Hematopoietic multipotent progenitor cell treated with erythropoietin and hydrocortisone succinate and interleukin-3 and kit ligand, for 4 days (in vitro differentiated cells): Measurements from ENCODE around the gene GPC5.
A peak's percentile ranks its signal among the peaks of the same experiment; 100 is the strongest.

Experiments
- DNase-seq: peaks from one replicate; pipeline ENCODE4 v3.0.0-alpha.2; 2015

GPC5 gene

DNA sequence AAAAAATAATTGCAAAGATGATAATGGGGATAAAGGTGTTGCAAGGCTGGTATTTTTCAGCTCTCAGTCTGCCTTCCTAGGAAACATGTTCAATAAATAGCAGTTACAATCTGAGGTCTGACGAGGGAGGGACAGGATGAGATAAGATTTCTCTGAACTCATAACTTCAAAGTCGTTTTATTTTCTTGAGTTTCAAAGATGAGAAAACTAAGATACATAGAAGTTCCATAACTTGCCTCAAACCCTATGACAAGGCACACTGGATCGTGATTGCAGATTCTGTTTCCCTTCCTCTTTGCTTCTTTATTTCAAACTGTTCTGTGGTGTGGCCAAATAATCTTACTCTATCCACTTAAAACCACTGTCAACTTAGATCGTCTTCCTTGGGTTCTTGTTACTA, 327.2 kb downstream of the GPC5 start:
- DNase-seq: peak; percentile 18

- no peak for DNase-seq
Measured at GRCh38 chr13:91726671-91727070, 328.2 kb downstream of the GPC5 start.

GRCh38 chr13:91729859-91730258, 331.4 kb downstream of the GPC5 start:
- no peak for DNase-seq

DNA sequence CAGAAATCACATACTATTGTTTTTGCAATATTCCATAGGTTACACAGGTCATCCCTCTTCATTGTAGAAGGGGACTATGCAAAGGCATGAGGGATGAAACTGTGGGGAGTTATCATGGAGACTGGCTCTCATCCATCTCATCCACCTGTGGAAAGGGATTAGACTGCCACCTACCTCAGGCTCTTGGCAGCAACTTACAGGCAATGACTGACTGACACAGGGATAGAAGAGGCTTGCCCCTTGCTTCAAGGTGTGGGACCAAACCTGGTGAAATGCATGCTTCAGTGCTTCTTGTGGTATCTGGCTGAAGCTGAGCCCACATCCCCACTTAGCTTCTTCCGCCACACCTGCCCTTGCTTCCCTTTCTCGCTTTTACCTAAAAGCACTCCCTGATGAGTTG, 341.3 kb downstream of the GPC5 start:
- no peak for DNase-seq

DNA sequence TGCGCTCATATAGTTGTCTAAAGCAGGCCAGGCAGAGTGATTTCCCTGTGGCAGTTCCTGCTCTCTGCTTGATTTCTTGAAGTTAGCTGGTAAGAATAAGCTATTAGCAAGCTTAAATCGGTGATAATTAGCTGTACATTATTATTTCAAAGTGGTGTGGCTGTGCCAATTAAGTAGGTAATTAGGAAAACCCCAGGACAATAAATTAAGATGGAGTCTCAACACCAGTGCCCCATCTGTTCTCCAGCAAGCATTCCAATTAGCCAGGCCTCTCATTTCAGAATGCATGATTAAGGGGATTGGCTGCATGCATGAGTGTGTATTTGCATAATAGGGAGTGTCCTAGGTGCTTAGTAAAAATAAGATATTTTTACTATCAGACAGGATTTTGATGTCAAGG, 342.3 kb downstream of the GPC5 start:
- DNase-seq: no peak

- no peak for DNase-seq
Measured at GRCh38 chr13:91741925-91742324, 343.5 kb downstream of the GPC5 start.

GRCh38 chr13:91744284-91744683, 345.9 kb downstream of the GPC5 start:
- DNase-seq: no peak

DNA sequence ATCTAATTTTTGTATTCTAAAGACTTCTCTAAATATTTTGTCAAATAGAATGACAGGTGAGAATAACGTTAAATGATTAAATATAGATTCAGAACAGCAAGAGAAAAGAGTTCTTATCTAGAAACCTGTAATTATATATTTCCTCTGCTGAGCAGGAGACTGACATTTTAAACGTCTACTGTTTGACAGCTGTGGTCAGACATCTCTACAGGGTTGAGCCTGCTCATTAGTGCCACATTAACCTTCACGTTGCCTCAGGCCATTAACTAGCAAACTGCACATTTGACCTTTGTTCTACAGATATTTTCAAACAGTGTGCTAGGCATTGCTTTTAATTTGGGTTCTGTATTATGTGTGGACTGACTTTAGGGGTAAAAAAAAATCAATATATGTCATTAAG, 347.5 kb downstream of the GPC5 start:
- DNase-seq: no peak

- DNase-seq: no peak
Measured at GRCh38 chr13:91747186-91747585, 348.8 kb downstream of the GPC5 start.

DNA sequence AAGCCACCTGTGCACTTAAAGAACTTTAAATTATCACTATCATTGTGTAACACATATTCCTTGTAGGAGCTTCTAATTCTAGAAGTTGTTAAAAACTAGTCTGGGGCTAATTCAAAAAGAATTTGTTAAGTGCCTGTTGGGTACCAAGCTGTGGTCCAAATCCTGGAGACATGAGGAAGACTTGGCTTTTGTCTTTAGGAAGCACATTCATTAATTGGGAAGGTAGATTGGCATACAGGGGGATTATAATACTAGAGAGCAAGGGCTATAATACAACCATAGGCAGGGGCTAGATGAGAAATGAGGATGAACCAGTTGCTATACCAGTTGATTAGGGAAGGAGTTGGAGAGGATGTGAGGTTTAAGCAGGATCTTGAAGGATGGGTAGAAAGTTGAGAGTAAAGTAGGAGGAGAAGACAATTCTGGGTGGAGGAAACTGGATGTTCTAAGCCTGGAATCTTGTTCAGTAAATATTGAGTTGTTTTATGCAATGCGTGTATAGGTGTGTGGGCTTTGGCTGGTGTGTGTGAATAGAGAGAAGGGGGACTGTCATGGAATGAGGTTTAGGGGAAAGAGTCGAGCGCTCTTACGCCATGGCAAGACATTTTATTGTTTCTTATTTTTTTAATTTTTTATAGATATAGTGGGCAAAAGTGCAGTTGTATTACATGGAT, 350.1 kb downstream of the GPC5 start:
- no peak for DNase-seq

DNA sequence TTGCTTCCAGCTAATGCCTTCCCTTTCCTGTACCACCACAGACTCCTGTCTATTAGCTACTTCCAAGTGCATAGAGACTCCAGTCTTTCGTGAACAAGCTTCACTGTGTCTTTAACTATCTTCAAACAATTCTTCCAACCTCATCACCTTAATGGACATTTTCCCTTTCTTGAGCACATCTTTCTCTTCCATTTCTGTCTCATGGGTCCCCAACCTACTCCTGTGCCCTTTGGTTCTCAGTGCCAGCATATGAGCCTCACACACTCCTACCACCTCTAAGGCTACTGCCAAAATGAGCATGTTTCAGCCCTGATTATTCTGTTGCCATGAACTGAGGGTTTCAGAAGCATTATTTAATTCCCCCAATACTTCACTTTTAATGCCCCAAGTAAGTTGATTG, 360.3 kb downstream of the GPC5 start:
- DNase-seq: no peak

DNA sequence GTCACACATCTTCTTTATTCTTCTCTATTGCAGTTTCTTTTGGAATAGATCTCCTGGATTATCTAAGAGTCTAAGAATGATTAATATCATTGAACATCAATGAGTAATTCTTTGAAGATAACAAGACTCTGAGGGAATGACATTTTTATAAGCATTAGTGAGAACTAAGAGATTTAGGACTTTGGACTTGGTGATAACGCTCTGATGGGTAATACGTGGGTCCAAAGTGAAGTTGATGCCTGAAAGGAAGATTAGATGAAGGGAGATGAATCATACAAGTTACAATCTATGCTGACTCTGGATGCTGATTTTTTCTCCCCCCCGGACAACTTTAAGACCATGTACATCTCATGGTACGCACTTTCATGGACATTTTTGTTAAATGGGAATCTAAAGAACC, 364.5 kb downstream of the GPC5 start:
- DNase-seq: no peak

DNA sequence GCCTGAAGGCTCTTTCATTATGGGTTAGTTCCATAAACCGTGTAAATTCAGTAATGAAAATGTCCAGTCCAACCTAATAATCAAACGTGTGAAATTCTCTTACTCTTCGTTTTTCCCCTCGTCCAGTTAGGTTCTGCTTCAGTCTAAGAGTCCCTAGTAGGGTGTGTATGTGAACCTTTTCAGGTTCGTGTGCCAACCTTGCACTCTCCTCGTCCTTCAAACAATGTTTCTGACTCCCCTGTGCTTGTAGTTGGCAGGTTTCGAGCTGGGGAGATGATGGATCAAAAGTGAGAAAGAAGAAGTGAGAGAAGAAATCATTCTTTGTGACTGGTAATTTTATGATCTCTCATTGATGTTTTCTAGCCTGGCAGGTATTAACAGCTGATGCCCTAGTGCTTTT, 366.1 kb downstream of the GPC5 start:
- DNase-seq: no peak

GRCh38 chr13:91767651-91768050, 369.2 kb downstream of the GPC5 start:
- peak; percentile 35 for DNase-seq

DNA sequence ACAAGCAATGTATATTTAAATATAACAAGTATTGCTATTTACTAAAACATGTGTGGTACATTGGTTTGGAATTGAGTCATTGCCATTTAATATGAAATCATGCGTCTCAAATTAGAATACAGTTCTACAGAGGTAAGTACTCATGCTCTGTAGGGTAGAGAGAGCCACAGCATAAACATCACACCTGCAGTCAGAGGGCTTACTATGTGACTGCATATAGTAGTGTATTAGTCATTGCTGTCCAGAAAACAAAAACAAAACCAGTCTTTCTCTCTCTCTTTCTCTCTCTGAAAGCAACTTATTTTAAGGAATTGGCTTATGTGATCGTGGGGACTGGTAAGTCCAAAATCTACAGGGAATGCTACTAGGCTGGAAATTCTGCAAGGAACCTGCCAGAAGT, 370.3 kb downstream of the GPC5 start:
- DNase-seq: no peak

GRCh38 chr13:91771229-91771628, 372.8 kb downstream of the GPC5 start:
- DNase-seq: no peak

- no peak for DNase-seq
Measured at GRCh38 chr13:91773591-91774227, 375.3 kb downstream of the GPC5 start.

DNA sequence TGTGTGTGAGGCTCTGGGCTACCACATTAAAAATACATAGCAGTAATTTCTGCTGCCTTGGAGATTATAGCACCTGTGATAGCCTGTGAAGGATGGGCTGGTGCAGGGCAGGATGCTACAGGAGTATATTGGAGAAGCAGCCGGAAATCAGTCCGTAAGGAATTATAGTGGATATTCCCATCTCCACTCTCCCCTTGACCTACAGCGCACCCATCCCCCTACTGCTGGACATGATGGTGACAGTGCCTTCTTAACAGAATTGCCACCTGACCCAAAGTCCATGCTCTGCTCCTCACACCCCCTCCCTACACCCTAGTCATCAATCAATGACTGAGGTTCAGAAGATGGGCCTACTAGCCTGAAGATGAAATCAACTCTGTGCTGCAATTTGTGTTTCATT, 376.0 kb downstream of the GPC5 start:
- no peak for DNase-seq

DNA sequence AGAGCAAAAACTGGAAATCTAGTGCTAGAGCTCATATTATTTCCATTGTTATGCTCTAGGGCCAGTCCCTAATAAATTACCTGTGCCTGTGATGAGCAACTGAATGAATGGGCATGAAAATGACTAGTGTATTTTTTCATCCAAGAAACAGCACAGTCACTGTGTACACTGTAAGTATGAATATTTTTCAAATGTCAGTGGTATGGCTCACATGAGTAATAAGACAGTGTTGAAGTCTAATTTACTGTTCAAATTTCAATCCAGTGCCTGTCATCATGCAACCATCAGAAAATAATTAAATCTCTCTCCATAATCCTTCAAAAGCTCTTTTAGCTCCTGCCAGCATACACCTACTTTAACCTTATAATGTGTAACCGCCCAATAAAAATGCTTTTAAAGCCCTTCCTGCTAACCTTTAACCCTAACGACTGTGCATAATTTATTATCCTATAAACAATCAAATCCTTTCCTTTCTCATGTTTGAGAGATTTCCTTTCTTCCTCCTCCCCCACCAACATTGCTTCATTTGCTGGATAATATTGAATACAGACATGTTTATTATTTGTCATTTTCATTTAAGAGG, 378.3 kb downstream of the GPC5 start:
- no peak for DNase-seq

DNA sequence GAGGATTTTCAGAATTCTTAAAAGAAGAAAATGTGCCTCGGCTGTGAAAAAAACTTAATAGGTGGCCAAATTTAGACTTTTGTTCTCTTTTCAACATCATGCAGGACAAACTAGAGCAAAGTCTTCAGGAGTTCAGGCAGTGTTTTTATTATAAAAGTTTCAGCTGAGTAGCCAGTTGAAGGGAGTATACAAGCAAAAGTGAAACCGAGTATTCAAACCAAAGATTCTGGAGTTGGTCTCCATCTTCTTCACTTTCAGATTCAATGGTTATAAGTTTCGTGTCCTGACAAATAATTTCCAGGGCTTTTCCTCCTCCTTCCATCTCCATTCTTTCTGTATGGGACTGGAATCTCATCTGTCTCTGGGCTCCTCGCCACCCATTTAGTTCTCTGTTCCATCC, 379.7 kb downstream of the GPC5 start:
- no peak for DNase-seq

DNA sequence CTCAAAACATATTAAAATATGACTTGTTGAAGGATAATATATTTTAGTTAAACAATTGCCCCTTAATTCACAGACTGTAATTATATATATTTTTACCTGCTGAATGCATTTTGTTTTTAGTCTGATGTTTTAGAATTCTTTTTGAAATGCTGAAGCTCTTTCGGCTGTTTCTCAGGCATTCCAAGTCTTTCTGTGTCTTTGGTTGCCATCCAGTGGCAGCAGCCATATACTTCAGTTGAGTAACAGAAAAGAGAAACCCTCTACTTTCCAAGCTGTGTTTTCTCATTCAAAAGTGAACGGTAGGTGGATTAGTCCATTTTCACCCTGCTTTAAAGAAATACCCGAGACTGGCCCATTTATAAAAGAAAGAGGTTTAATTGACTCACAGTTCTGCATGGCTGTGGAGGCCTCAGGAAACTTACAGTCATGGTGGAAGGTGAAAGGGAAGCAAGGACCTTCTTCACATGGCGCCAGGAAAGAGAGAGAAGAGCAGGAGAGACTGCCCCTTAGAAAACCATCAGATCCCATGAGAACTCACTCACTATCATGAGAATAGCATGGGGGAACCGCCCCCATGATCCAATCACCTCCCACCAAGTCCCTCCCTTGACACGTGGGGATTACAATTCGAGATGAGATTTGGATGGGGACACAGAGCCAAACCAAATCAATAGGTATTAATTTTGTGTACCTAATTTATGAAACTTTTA, 383.7 kb downstream of the GPC5 start:
- peak; percentile 21 for DNase-seq

- no peak for DNase-seq
Measured at GRCh38 chr13:91785431-91786119, 387.2 kb downstream of the GPC5 start.

DNA sequence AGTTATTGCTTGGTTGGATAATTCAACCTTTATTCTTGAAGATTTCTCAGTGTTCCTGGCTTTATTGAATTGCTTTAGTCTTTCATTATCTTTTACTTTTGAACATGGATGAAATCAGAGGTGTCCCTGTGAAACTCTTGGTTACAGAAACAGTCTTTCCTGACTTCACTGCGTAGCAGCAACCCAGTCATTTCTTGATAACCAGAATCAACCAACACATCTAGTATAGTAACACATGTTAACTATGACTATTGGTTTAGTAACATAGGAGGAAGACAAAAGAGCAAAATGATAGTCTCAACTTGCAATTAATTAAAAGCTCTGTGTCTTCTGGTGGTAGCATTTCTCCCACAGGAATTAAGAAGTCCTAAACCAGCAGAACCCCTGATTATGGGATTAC, 393.6 kb downstream of the GPC5 start:
- no peak for DNase-seq
